ENCODE data around the gene LGMN.

The LGMN gene

DNA sequence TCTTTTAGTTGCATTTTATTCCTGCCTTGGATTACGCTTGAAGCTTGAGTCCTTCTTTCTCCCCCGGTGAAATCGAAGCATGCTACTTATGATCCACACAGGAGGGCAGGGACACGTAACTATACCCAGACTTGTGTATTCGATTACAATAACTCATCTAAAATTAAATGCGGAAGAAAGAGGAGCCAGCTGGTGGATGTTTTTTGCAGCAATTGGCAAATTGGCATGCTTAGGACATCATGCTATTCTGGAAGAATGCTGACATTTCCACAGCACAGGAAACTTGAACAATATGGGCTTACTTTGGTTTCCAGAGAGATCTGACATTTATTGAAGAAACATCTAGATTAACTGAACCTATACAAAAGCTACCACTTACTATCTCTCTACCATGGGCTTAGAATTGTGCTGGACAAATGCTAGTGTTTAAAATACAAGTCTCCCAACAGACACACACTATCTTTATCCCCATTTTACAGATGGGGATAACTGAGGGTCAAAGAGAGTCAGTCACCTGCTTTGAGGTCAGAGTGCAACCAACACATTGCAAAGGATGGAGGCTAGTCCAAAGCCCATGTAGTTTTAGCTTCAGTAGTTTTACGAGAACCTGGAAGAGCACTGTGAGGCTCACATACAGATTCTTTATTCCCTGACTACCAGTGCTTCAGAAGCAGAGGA is 36.3 kb downstream of the LGMN start:
- H3K79me2 ChIP-seq (ENCODE audit: control insufficient read depth, low read length), result no peaks in the 10 kb centered on the region
- no peak overlapping the region for H3K4me3 ChIP-seq (ENCODE audit: low read length)
- no peaks in the 10 kb centered on the region for H3K9me3 ChIP-seq (ENCODE audit: control insufficient read depth, insufficient read depth, low read length)
- no peaks in the 10 kb centered on the region for H3K27me3 ChIP-seq (ENCODE audit: control insufficient read depth, low read length)
- H3K27ac ChIP-seq (ENCODE audit: low read depth, low read length), result no peak overlapping the region
- no peaks in the 10 kb centered on the region for H3F3A ChIP-seq (ENCODE audit: control insufficient read depth, insufficient read depth)
- H3K4me1 ChIP-seq (ENCODE audit: control insufficient read depth, low read length), result no peaks in the 10 kb centered on the region
- no peaks in the 10 kb centered on the region for H3K9me2 ChIP-seq (replicated peaks; ENCODE audit: control insufficient read depth, low read length)
- H4K20me1 ChIP-seq (ENCODE audit: control insufficient read depth, insufficient read depth, low read depth, low read length), result no peaks in the 10 kb centered on the region
- no peak overlapping the region for H3K4me2 ChIP-seq (ENCODE audit: low read length)
- H3K36me3 ChIP-seq (ENCODE audit: control insufficient read depth, low read length), result no peaks in the 10 kb centered on the region
- TF ChIP-seq EZH2phosphoT487 (IDR thresholded peaks at IDR 0.05; ENCODE audit: borderline replicate concordance, low read length), result no peak
- TF ChIP-seq, protein P1, sequence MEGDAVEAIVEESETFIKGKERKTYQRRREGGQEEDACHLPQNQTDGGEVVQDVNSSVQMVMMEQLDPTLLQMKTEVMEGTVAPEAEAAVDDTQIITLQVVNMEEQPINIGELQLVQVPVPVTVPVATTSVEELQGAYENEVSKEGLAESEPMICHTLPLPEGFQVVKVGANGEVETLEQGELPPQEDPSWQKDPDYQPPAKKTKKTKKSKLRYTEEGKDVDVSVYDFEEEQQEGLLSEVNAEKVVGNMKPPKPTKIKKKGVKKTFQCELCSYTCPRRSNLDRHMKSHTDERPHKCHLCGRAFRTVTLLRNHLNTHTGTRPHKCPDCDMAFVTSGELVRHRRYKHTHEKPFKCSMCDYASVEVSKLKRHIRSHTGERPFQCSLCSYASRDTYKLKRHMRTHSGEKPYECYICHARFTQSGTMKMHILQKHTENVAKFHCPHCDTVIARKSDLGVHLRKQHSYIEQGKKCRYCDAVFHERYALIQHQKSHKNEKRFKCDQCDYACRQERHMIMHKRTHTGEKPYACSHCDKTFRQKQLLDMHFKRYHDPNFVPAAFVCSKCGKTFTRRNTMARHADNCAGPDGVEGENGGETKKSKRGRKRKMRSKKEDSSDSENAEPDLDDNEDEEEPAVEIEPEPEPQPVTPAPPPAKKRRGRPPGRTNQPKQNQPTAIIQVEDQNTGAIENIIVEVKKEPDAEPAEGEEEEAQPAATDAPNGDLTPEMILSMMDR (IDR thresholded peaks at IDR 0.05; ENCODE audit: low read depth, low read length, poor library complexity, severe bottlenecking), result no peak

DNA sequence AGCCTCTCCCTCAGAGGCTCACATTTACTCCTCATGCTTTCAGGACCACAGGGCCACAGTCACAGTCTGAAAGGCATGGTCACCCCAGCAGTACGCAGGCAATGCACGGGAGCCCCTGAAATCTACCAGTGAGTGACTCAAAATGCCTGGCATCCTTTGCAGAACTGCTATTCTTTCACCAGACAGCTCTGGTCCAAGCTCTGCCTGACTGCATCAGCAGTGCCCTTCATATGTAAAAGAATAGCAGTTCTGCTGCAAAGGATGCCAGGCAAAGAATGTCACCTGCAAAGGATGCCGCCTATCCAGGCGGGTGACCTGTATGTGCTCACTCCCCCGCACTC is 38.5 kb downstream of the LGMN start:
- H3K4me3 ChIP-seq (ENCODE audit: low read length), result no peak overlapping the region
- no peaks in the 10 kb centered on the region for H3F3A ChIP-seq (ENCODE audit: control insufficient read depth, insufficient read depth)
- H3K79me2 ChIP-seq (ENCODE audit: control insufficient read depth, low read length), result no peaks in the 10 kb centered on the region
- H3K4me2 ChIP-seq (ENCODE audit: low read length), result no peak overlapping the region
- no peaks in the 10 kb centered on the region for H3K9me2 ChIP-seq (replicated peaks; ENCODE audit: control insufficient read depth, low read length)
- no peaks in the 10 kb centered on the region for H3K36me3 ChIP-seq (ENCODE audit: control insufficient read depth, low read length)
- no peak overlapping the region for H3K27ac ChIP-seq (ENCODE audit: low read depth, low read length)
- H3K4me1 ChIP-seq (ENCODE audit: control insufficient read depth, low read length), result peaks cover 2% of the 10 kb centered on the region
- H4K20me1 ChIP-seq (ENCODE audit: control insufficient read depth, insufficient read depth, low read depth, low read length), result no peaks in the 10 kb centered on the region
- TF ChIP-seq, protein P1 (IDR thresholded peaks at IDR 0.05; ENCODE audit: low read depth, low read length, poor library complexity, severe bottlenecking), result no peak
- TF ChIP-seq EZH2phosphoT487 (IDR thresholded peaks at IDR 0.05; ENCODE audit: borderline replicate concordance, low read length), result no peak
- no peaks in the 10 kb centered on the region for H3K27me3 ChIP-seq (ENCODE audit: control insufficient read depth, low read length)
- no peaks in the 10 kb centered on the region for H3K9me3 ChIP-seq (ENCODE audit: control insufficient read depth, insufficient read depth, low read length)

DNA sequence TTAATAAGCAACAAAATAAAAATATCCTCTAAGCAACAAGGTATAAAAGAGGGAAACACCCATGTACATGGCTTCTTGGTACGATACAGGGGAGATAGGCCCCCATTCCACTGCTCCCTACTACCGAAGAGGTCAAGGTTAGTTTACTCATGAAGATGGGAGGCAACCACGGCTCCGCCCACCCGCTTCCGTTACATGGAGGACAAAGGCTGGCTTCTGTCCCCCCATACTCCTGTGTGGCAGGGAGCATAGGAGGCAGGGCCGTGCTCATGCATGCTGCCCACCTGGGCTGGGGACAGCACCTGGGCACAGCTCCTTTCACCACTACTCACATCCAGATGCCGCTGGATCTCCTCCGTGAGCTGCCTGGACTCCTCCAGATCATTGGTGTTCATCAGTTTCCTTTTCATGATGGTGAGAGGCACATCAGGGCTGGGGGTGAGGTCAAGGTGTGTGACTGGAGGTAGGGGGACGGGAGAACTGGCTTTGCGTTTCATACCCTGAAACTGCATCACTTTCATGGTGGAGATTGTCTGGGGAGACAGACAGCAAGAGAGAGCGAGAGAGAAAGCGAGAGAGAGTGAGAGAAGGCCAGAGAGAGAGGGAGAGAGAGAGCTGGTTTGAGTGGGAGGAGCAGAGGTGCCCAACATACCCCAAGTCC is 39.0 kb downstream of the LGMN start:
- Histone ChIP-seq H3K4me1 (ENCODE audit: control insufficient read depth, low read length) (peaks cover 7% of the 10 kb centered on the region), H3F3A (ENCODE audit: control insufficient read depth, insufficient read depth) (no peaks in the 10 kb centered on the region), H3K79me2 (ENCODE audit: control insufficient read depth, low read length) (no peaks in the 10 kb centered on the region), H3K27me3 (ENCODE audit: control insufficient read depth, low read length) (no peaks in the 10 kb centered on the region), H3K9me3 (ENCODE audit: control insufficient read depth, insufficient read depth, low read length) (no peaks in the 10 kb centered on the region), H3K27ac (ENCODE audit: low read depth, low read length) (no peak overlapping the region), H3K9me2 (replicated peaks; ENCODE audit: control insufficient read depth, low read length) (no peaks in the 10 kb centered on the region), H3K4me3 (ENCODE audit: low read length) (no peak overlapping the region), H3K4me2 (ENCODE audit: low read length) (no peak overlapping the region), H4K20me1 (ENCODE audit: control insufficient read depth, insufficient read depth, low read depth, low read length) (no peaks in the 10 kb centered on the region), H3K36me3 (ENCODE audit: control insufficient read depth, low read length) (no peaks in the 10 kb centered on the region)
- no peak for TF ChIP-seq EZH2phosphoT487 (IDR thresholded peaks at IDR 0.05; ENCODE audit: borderline replicate concordance, low read length)
- TF ChIP-seq, protein P1 (IDR thresholded peaks at IDR 0.05; ENCODE audit: low read depth, low read length, poor library complexity, severe bottlenecking), result no peak
